HG03460 (cell line): ENCODE results near the gene GPI.
A peak's percentile ranks its signal among the peaks of the same experiment; 100 is the strongest.
"Not testable (repeated sequence)": the region's sequence is repeated elsewhere in the genome, so short reads cannot be mapped to it uniquely, and the experiment has no call there.

Source experiments
- ATAC-seq: cut with Tn5 transposase; IDR thresholded peaks from one replicate; pipeline ENCODE4 v1.9.1; 2021; ENCODE audit not compliant: unreplicated experiment

The GPI gene

GRCh38 chr19:34400844-34401243, 35.8 kb downstream of the GPI start:
- not testable (repeated sequence) for ATAC-seq

DNA sequence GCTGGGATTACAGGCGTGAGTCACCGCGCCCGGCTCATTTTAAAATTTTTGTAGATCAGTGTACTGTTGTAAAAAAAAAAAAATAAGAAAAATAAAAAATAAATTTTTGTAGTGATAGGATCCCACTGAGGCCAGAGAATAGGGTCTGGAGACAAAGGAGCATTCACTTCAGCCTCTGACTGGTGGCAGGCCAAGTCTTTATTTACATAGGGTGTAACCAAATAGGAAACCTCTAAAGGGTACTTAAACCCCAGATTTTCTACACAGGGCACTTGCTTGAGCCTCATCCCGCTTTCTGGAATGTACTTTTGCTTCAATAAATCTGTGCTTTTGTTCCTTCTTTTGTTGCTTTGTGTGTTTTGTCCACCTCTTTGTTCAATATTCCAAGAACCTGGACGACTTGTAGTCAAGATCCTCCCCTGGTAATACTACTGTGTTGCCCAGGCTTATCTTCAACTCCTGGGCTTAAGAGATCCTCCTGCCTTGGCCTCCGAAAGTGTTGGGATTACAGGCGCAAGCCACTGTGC, 37.1 kb downstream of the GPI start:
- no peak for ATAC-seq

GRCh38 chr19:34403784-34404108, 38.8 kb downstream of the GPI start:
- no peak for ATAC-seq

- peak; percentile 76 for ATAC-seq
These were observed 39.3 kb downstream of the GPI start, which contains the start of gene PDCD2L for GRCh38 chr19:34404109-34404909. Gene PDCD2L, plus strand, starts transcription at chr19:34404399. Its CDS starts 32 bp downstream, at chr19:34404431.

GRCh38 chr19:34405892-34406660, 41.1 kb downstream of the GPI start:
- ATAC-seq = no peak

GRCh38 chr19:34408411-34408810, 43.4 kb downstream of the GPI start:
- ATAC-seq = no peak

DNA sequence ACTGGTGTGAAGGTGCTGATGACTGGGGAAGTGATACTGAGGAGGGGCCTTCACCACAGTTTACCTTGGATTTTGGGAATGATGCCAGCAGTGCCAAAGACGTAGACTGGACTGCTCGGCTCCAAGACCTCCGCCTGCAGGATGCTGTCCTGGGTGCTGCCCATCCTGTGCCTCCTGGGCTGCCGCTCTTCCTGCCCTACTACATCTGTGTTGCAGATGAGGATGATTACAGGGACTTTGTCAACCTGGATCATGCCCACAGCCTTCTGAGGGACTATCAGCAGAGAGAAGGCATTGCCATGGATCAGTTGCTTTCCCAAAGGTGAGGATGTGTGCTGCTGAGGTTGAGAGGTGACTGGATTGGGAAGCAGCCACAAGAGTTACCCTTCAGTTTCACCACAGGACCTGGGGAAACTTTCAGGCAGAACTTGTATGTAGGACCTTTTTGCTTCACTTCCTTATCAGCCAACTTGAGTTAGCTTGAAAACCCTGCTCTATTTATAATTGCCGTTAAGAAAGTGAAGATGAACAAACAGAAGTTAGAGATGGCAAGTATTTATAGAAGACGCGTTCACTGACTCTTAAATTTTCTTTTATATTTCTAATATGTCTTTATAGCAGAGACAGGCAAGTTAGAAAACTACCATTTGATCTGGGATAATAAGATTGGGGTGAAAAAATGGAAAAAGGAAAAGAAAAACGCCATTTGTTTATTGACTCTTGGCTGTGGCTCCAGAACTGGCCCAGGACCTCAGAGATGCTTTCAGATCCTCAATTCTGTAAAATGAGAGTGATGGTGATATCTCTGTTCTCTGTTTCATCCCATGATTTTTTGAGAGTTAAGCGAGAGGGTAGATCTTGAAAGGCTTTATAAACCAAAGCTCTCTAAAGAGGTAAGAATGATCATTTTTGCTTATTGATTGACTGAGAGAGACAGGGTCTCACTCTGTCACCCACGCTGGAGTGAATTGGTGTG, 44.5 kb downstream of the GPI start:
- no peak for ATAC-seq

- ATAC-seq = no peak
These were observed 46.2 kb downstream of the GPI start for GRCh38 chr19:34411216-34411615.

- ATAC-seq = no peak
These were observed 51.1 kb downstream of the GPI start for GRCh38 chr19:34416021-34416545.

DNA sequence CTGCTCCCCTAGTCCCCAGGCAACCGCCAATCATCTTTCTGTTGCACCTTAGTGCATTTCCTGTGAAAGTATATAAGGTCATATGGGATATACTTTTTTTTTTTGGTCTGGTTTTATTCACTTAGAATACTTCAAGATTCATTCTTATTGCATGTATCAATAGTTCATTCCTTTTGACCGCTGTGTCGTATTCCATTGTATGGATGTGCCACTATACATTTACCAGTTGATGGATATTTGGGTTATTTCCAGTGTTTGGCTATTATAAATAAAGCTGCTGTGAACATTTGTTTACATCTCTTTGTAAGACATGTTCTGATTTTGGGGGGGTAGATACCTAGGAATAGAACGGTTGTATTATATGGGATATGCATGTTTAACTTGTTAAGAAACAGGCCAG, 53.3 kb downstream of the GPI start:
- ATAC-seq = no peak

GRCh38 chr19:34426096-34426661, 61.2 kb downstream of the GPI start:
- no peak for ATAC-seq

DNA sequence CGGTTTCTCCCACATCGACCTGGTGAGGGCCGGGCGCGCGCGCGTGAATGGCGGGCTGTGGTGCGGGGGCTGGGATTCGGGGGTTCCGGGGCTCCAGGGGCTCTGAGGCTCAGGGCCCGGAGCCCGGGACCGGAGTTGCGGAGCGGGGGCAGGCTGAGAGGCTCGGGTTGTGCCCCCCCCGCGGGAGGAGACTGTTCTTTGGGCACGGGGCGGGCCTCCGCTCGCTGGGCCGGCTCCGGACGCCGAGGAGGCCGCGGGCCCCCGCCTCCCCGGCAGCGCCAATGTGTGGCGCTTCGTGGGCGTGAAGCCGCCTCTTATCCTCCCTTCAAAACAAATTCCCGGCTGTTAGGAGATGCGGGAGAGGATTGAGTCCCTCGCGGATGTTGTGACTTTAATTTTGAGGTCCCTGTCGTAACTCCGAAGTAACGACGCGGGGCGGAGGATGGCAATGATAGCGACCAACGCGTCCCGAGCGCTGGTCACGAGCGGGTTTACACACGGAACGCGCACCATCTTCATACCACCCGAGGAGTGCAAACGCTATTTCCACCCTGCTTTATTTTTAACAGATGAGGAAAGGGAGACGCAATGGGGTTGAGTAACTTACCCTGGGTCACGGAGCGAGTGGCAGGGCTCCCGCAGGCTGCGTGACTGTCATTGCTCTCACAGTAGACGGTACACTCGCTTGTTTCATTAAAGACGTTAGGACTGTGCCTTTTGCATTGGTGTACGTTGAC, 63.7 kb downstream of the GPI start:
- ATAC-seq = peak; percentile 43

DNA sequence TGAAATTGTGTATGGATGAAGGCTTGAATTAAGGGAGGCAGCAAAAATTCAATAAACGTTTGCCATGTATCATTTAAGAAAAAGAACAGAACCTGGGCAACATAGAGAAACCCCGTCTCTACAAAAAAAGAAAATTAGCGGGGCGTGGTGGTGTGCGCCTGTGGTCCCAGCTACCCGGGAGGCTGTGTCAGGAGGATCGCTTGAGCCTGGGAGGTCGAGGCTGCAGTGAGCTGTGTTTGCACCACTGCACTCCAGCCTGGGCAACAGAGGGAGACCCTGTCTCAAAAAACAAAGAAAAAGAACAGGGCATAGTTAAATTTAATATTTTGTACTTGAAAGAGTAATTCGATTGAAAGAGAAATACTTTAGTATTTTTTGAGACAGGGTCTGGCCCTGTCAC, 64.6 kb downstream of the GPI start:
- ATAC-seq = no peak

DNA sequence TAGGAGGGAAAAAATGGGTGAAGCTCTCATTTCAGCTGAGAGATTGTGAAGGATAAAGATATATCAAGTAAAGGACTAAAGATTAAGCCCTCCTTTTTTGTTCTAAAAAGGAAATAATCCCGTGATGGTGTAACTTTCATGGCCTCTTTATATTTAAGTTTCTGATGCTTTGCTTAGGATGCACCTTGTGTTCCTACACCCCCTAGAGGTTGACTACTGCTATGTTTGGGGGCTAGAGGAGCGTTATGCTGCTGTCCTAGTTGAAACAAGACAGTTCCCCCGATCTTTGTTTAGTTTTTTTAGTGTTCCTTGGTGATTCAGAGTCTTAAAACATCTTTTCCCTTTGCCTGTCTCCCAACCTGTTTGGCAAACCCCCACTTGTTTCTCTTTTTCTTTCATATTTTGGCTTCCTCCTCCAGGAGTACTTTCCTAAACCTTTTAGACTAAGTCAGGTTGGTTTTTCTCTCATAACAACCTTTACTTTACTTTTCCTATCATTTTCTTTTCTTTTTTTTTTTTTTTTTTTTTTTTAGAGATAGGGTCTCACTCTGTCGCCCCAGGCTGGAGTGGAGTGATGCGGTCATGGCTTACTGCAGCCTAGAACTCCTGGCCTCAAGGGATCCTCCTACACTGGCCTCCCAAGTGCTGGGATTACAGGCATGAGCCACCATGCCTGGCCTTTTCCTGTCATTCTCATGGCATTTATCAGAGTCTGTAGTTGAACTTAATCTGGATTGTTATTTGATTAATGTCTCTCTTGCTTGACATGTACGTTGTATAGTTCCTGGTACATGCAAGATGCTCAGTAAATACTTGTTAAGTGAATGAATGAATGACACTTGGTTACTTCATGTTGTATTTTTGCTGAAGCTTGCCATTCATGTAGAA, 66.0 kb downstream of the GPI start:
- no peak for ATAC-seq

GRCh38 chr19:34431681-34432402, 66.8 kb downstream of the GPI start:
- no peak for ATAC-seq

DNA sequence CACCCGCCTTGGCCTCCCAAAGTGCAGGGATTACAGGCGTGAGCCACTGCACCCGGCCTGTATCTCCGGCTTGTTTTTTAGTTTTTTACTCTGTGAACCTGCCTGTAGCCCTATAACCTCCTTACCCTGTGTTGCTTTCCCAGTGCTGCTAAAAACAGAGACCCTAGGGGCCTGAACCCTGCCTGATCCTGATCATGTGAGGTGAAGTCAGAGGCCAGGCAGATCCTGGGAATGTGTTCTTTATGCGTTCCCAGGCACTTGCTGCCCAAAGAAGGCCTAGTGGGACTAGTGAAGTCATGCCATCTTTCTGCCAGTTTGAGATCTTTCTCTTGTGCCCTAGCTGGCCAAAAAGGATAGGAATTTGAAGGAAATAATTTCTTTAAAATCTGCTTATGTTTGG, 67.8 kb downstream of the GPI start:
- no peak for ATAC-seq

GRCh38 chr19:34436716-34437115, 71.7 kb downstream of the GPI start:
- ATAC-seq = no peak

DNA sequence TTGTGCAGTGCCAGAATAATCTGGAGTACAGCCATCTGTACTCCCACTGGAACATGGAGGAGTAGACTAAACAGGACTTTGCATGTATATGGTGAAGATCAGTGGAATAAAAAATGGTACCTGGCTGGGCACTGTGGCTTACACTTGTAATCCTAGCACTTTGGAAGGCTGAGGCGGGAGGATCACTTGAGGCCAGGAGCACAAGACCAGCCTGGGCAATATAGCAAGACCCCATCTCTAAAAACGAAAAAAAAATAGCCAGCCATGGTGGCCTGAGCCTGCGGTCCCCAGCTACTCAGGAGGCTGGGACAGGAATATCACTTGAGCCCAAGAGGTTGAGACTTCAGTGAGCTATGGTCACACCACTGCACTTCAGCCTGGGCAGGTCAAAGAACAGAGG, 83.2 kb downstream of the GPI start:
- ATAC-seq = no peak
